CD4-positive, alpha-beta T cell (primary cell): ENCODE results near the gene IKZF1. TPM values are rescaled to one million over a fixed set of nuclear protein-coding genes. Genes with fewer than 3 reads are reported as not detected.
A peak's percentile ranks its signal among the peaks of the same experiment; 100 is the strongest.

Source experiments
- ATAC-seq: fragments of 200-7000 bp; cut with Tn5 transposase; one replicate; pipeline ENCODE4 v1.10.0; 2022; ENCODE audit warnings: mild to moderate bottlenecking; ENCODE audit not compliant: poor library complexity
- CTCF ChIA-PET: fragments of 350-600 bp; sonication (Branson Sonifier 250); formaldehyde crosslinking; loops from one replicate; lab custom pipeline; 2021; ENCODE audit warnings: antibody characterized with exemption, inconsistent platforms; lab: Charles Lee
- POLR2A ChIA-PET: fragments of 350-600 bp; sonication (Branson Sonifier 250); formaldehyde crosslinking; loops from one replicate; lab custom pipeline; 2021; ENCODE audit warnings: antibody characterized with exemption, inconsistent platforms; lab: Charles Lee
- DNase-seq, 14 experiments: peaks; one replicate each; pipeline ENCODE4 v3.0.0-alpha.2; 2013 to 2020; ENCODE audit warnings: mixed read lengths in 2 of 14
- H3K27ac ChIP-seq, 2 donors: one replicate each; pipeline versions ENCODE4 v1.5.1 to v1.7.0; 2013; ENCODE audit warnings: low read length in 2 of 2, low read depth in 1 of 2, mild to moderate bottlenecking in 1 of 2
- H3K27me3 ChIP-seq, 2 experiments: 1 replicate in 1 of 2; 2 replicates in 1 of 2; pipeline versions ENCODE4 v1.6.1 to v1.7.0; 2013; ENCODE audit warnings: low read length in 2 of 2, control low read depth in 1 of 2, mild to moderate bottlenecking in 1 of 2, moderate library complexity in 1 of 2; ENCODE audit not compliant: insufficient read depth in 2 of 2, control insufficient read depth in 1 of 2
- H3K36me3 ChIP-seq: one replicate; pipeline ENCODE4 v1.6.1; 2013; ENCODE audit warnings: low read length, control low read depth; ENCODE audit not compliant: insufficient read depth
- H3K4me1 ChIP-seq: one replicate; pipeline ENCODE4 v1.6.1; 2013; ENCODE audit warnings: low read length, control low read depth; ENCODE audit not compliant: insufficient read depth
- H3K4me3 ChIP-seq: one replicate; pipeline ENCODE4 v1.5.1; 2013; ENCODE audit warnings: mild to moderate bottlenecking, low read length, moderate library complexity
- H3K9me3 ChIP-seq, 2 experiments: 1 replicate in 1 of 2; 2 replicates in 1 of 2; pipeline versions ENCODE4 v1.6.1 to v1.7.0; 2013; ENCODE audit warnings: low read length in 2 of 2, mild to moderate bottlenecking in 2 of 2, control low read depth in 1 of 2, moderate library complexity in 1 of 2; ENCODE audit not compliant: control insufficient read depth in 1 of 2, insufficient read depth in 1 of 2
- H3K27ac Mint-ChIP-seq: one replicate; pipeline ENCODE4 v1.8.0; 2020; ENCODE audit warnings: mixed read lengths
- H3K27me3 Mint-ChIP-seq: one replicate; pipeline ENCODE4 v1.8.0; 2021; ENCODE audit warnings: mixed read lengths
- H3K36me3 Mint-ChIP-seq: one replicate; pipeline ENCODE4 v1.8.0; 2021; ENCODE audit warnings: low read depth, mixed read lengths
- H3K4me1 Mint-ChIP-seq: one replicate; pipeline ENCODE4 v1.8.0; 2021; ENCODE audit warnings: low read depth, mixed read lengths
- H3K4me3 Mint-ChIP-seq: one replicate; pipeline ENCODE4 v1.8.0; 2020; ENCODE audit warnings: mild to moderate bottlenecking, mixed read lengths
- H3K9me3 Mint-ChIP-seq: one replicate; pipeline ENCODE4 v1.8.0; 2020; ENCODE audit warnings: mixed read lengths
- CTCF ChIP-seq: fragments of 200-600 bp; IDR thresholded peaks from one replicate; pipeline ENCODE4 v1.8.0; 2022; ENCODE audit warnings: antibody characterized with exemption, mild to moderate bottlenecking
- intact Hi-C, 2 experiments: fragments of 100-400 bp; cut with DNase I in 1 of 2; cut with micrococcal nuclease in 1 of 2; formaldehyde crosslinking; loops; one replicate each; pipeline versions ENCODE4 v1.15.1 to v1.9.0; 2023 to 2025; cut with DNase I, micrococcal nuclease
- total RNA-seq, 174 experiments: library from RNA in 2 of 174; stranded (reverse) in 2 of 174; gene quantifications; one replicate each; pipeline ENCODE4 v1.2.3 and lab custom pipeline; 2021 to 2026

Gene IKZF1
- total RNA-seq, 2 experiments from 2014 or later = 297 to 300 TPM

GRCh38 chr7:50382455-50382854 lies 77.9 kb downstream of the IKZF1 start:
- peak overlapping the region in 1 of 2 donors; percentile 14 for H3K27ac ChIP-seq
- ATAC-seq (no peak), DNase-seq (no peak)
- peaks cover 97% of the 10 kb centered on the region for H3K36me3 Mint-ChIP-seq
- no peaks in the 10 kb centered on the region for H3K27me3 ChIP-seq
- peaks cover 100% of the 10 kb centered on the region for H3K36me3 ChIP-seq
- no peaks in the 10 kb centered on the region for H3K9me3 ChIP-seq
- CTCF ChIA-PET = no interaction called here
- intact Hi-C loops = no loop called here
- no peak overlapping the region for H3K4me3 Mint-ChIP-seq
- peaks cover 94% of the 10 kb centered on the region for H3K4me1 Mint-ChIP-seq
- H3K4me3 ChIP-seq = no peak overlapping the region
- no peaks in the 10 kb centered on the region for H3K9me3 Mint-ChIP-seq
- no peak for TF ChIP-seq CTCF
- no peak overlapping the region for H3K27ac Mint-ChIP-seq
- POLR2A ChIA-PET = interaction anchor here (1.5 kb wide), 2 partner anchors 10 to 35 kb away, joined by 3 to 4 read pairs; no protein-coding TSS in a partner anchor
- peaks cover 71% of the 10 kb centered on the region for H3K4me1 ChIP-seq
- no peaks in the 10 kb centered on the region for H3K27me3 Mint-ChIP-seq

- Histone ChIP-seq H3K27me3 (no peaks in the 10 kb centered on the region), H3K4me3 (no peak overlapping the region), H3K4me1 (peaks cover 72% of the 10 kb centered on the region), H3K27ac (no peak overlapping the region), H3K9me3 (no peaks in the 10 kb centered on the region), H3K36me3 (peaks cover 100% of the 10 kb centered on the region)
- H3K9me3 Mint-ChIP-seq = no peaks in the 10 kb centered on the region
- DNase-seq = no peak
- TF ChIP-seq CTCF = no peak
- CTCF ChIA-PET = interaction anchor here (1.0 kb wide), 1 partner anchor 182 kb away, joined by 3 read pairs; no protein-coding TSS in a partner anchor
- POLR2A ChIA-PET = no interaction called here
- H3K36me3 Mint-ChIP-seq = peaks cover 97% of the 10 kb centered on the region
- ATAC-seq = no peak
- H3K27ac Mint-ChIP-seq = peak overlapping the region; percentile 94
- no peak overlapping the region for H3K4me3 Mint-ChIP-seq
- intact Hi-C loops = no loop called here
- H3K27me3 Mint-ChIP-seq = no peaks in the 10 kb centered on the region
- peaks cover 94% of the 10 kb centered on the region for H3K4me1 Mint-ChIP-seq
Observed at GRCh38 chr7:50387351-50387750, 82.8 kb downstream of the IKZF1 start.

DNA sequence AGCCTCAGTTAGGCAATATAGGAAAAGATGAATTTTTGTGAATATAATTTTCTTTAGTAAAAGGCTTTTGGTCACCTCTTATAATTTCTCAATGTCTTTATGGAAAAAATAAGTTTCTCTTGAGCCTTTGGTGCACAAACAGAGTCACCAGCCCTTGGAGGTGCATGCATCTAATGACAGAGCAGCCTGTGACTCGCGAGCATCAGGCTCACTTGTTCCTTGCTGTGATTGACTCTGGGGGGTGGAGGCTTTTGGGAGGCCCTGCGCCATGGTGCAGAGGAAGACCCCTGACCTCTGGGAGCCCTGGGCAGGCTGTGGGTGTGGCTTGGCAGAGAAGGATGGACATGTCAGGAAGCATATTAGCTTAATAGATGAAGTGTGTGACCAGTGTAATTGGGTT lies 85.4 kb downstream of the IKZF1 start:
- peaks cover 97% of the 10 kb centered on the region for H3K36me3 Mint-ChIP-seq
- H3K27ac ChIP-seq = peak overlapping the region; percentile 56 to 67
- H3K27me3 Mint-ChIP-seq = no peaks in the 10 kb centered on the region

More for the DNA sequence above, 85.4 kb downstream of the IKZF1 start:
- H3K4me3 ChIP-seq = no peak overlapping the region
- ATAC-seq (no peak), DNase-seq (peak in 1 of 14 experiments; percentile 24)
- H3K27me3 ChIP-seq = no peaks in the 10 kb centered on the region
- peaks cover 100% of the 10 kb centered on the region for H3K36me3 ChIP-seq
- TF ChIP-seq CTCF = no peak
- CTCF ChIA-PET = no interaction called here
- peaks cover 70% of the 10 kb centered on the region for H3K4me1 ChIP-seq
- Mint-ChIP-seq H3K4me1 (peaks cover 95% of the 10 kb centered on the region), H3K4me3 (no peak overlapping the region), H3K27ac (peak overlapping the region; percentile 94), H3K9me3 (no peaks in the 10 kb centered on the region)
- H3K9me3 ChIP-seq = no peaks in the 10 kb centered on the region
- intact Hi-C loops = no loop called here
- POLR2A ChIA-PET = interaction anchor here (1.5 kb wide), 1 partner anchor 8 kb away, joined by 4 read pairs; no protein-coding TSS in a partner anchor
